ENCODE measurements around the gene PGM5.

The PGM5 gene

GRCh38 chr9:68428481-68428880 is 72.1 kb downstream of the PGM5 start:
- Histone ChIP-seq H3K4me1 (ENCODE audit: low read length) (no peaks in the 10 kb centered on the region), H2AFZ (ENCODE audit: low read depth, low read length) (no peak overlapping the region), H3K27me3 (ENCODE audit: low read depth, low read length) (no peaks in the 10 kb centered on the region)

GRCh38 chr9:68429631-68430030 is 73.2 kb downstream of the PGM5 start:
- H3K79me2 ChIP-seq (ENCODE audit: low read length): no peaks in the 10 kb centered on the region
- H3K4me3 ChIP-seq (ENCODE audit: low read length): no peak overlapping the region
- no peaks in the 10 kb centered on the region for H4K20me1 ChIP-seq (ENCODE audit: insufficient read depth, low read length)
- no peak overlapping the region for H3K4me2 ChIP-seq (ENCODE audit: low read length)
- no peak overlapping the region for H3K27ac ChIP-seq (ENCODE audit: low read length)
- no peaks in the 10 kb centered on the region for H3K36me3 ChIP-seq (replicated peaks; ENCODE audit: low read depth, low read length)
- H3K9ac ChIP-seq (ENCODE audit: low read length): no peak overlapping the region
- H3K9me3 ChIP-seq (ENCODE audit: insufficient read depth, low read length): no peaks in the 10 kb centered on the region
- no peak overlapping the region for H2AFZ ChIP-seq (ENCODE audit: low read depth, low read length)
- H3K4me1 ChIP-seq (ENCODE audit: low read length): no peaks in the 10 kb centered on the region
- no peaks in the 10 kb centered on the region for H3K27me3 ChIP-seq (ENCODE audit: low read depth, low read length)
- no peak for TF ChIP-seq EZH2phosphoT487 (IDR thresholded peaks at IDR 0.05; ENCODE audit: low read depth)
- no peak for TF ChIP-seq CTCF (IDR thresholded peaks at IDR 0.05; ENCODE audit: low read depth, low read length)

More at GRCh38 chr9:68428481-68428880, 72.1 kb downstream of the PGM5 start:
- TF ChIP-seq EZH2phosphoT487 (IDR thresholded peaks at IDR 0.05; ENCODE audit: low read depth): no peak
- no peak for TF ChIP-seq CTCF (IDR thresholded peaks at IDR 0.05; ENCODE audit: low read depth, low read length)
- Histone ChIP-seq H3K9me3 (ENCODE audit: insufficient read depth, low read length) (no peaks in the 10 kb centered on the region), H3K79me2 (ENCODE audit: low read length) (no peaks in the 10 kb centered on the region), H3K27ac (ENCODE audit: low read length) (no peak overlapping the region), H3K36me3 (replicated peaks; ENCODE audit: low read depth, low read length) (no peaks in the 10 kb centered on the region), H3K4me2 (ENCODE audit: low read length) (no peak overlapping the region), H3K9ac (ENCODE audit: low read length) (no peak overlapping the region), H4K20me1 (ENCODE audit: insufficient read depth, low read length) (no peaks in the 10 kb centered on the region), H3K4me3 (ENCODE audit: low read length) (no peak overlapping the region)

GRCh38 chr9:68431307-68431706 is 74.9 kb downstream of the PGM5 start:
- H3K36me3 ChIP-seq (replicated peaks; ENCODE audit: low read depth, low read length): no peaks in the 10 kb centered on the region

GRCh38 chr9:68433531-68434110 is 77.2 kb downstream of the PGM5 start:
- Histone ChIP-seq H2AFZ (ENCODE audit: low read depth, low read length) (no peak overlapping the region), H3K9me3 (ENCODE audit: insufficient read depth, low read length) (no peaks in the 10 kb centered on the region), H3K4me3 (ENCODE audit: low read length) (no peak overlapping the region), H3K36me3 (replicated peaks; ENCODE audit: low read depth, low read length) (no peaks in the 10 kb centered on the region), H4K20me1 (ENCODE audit: insufficient read depth, low read length) (no peaks in the 10 kb centered on the region), H3K9ac (ENCODE audit: low read length) (no peak overlapping the region), H3K27ac (ENCODE audit: low read length) (no peak overlapping the region), H3K27me3 (ENCODE audit: low read depth, low read length) (no peaks in the 10 kb centered on the region), H3K79me2 (ENCODE audit: low read length) (no peaks in the 10 kb centered on the region), H3K4me2 (ENCODE audit: low read length) (no peak overlapping the region), H3K4me1 (ENCODE audit: low read length) (no peaks in the 10 kb centered on the region)
- TF ChIP-seq EZH2phosphoT487 (IDR thresholded peaks at IDR 0.05; ENCODE audit: low read depth) (no peak), CTCF (IDR thresholded peaks at IDR 0.05; ENCODE audit: low read depth, low read length) (no peak)

More at GRCh38 chr9:68431307-68431706, 74.9 kb downstream of the PGM5 start:
- H3K9me3 ChIP-seq (ENCODE audit: insufficient read depth, low read length): no peaks in the 10 kb centered on the region
- no peak overlapping the region for H3K9ac ChIP-seq (ENCODE audit: low read length)
- H3K4me3 ChIP-seq (ENCODE audit: low read length): no peak overlapping the region
- no peak overlapping the region for H3K4me2 ChIP-seq (ENCODE audit: low read length)
- H4K20me1 ChIP-seq (ENCODE audit: insufficient read depth, low read length): no peaks in the 10 kb centered on the region
- H3K27ac ChIP-seq (ENCODE audit: low read length): no peak overlapping the region
- H2AFZ ChIP-seq (ENCODE audit: low read depth, low read length): no peak overlapping the region
- H3K27me3 ChIP-seq (ENCODE audit: low read depth, low read length): no peaks in the 10 kb centered on the region
- TF ChIP-seq EZH2phosphoT487 (IDR thresholded peaks at IDR 0.05; ENCODE audit: low read depth): no peak
- no peak for TF ChIP-seq CTCF (IDR thresholded peaks at IDR 0.05; ENCODE audit: low read depth, low read length)
- H3K79me2 ChIP-seq (ENCODE audit: low read length): no peaks in the 10 kb centered on the region
- H3K4me1 ChIP-seq (ENCODE audit: low read length): no peaks in the 10 kb centered on the region

Data from OCI-LY3 (cell line).